Neural progenitor cell (in vitro differentiated cells): ENCODE data around the gene C2orf78. TPM values are rescaled to one million over a fixed set of nuclear protein-coding genes. Genes with fewer than 3 reads are reported as not detected.

ENCODE experiments used
- DNase-seq: peaks from one replicate; pipeline ENCODE4 v3.0.0-alpha.2; 2016; ENCODE audit warnings: low spot score
- H2AFZ ChIP-seq: fragments of 200-600 bp; sonication (generic); replicated peaks from 2 replicates; pipeline ENCODE4 v1.6.1; 2016; ENCODE audit warnings: antibody characterized with exemption
- H3F3A ChIP-seq: fragments of 200-600 bp; sonication (generic); 2 replicates; pipeline ENCODE4 v1.6.1; 2016; ENCODE audit warnings: antibody characterized with exemption, low read depth
- H3K27ac ChIP-seq: fragments of 200-600 bp; sonication (generic); 2 replicates; pipeline ENCODE4 v1.5.1; 2016; ENCODE audit warnings: mild to moderate bottlenecking
- H3K27me3 ChIP-seq: fragments of 200-600 bp; sonication (generic); 2 replicates; pipeline ENCODE4 v1.6.1; 2016; ENCODE audit warnings: mild to moderate bottlenecking, moderate library complexity
- H3K36me3 ChIP-seq: fragments of 200-600 bp; sonication (generic); 2 replicates; pipeline ENCODE4 v1.5.1; 2016
- H3K4me1 ChIP-seq: fragments of 200-600 bp; sonication (generic); 2 replicates; pipeline ENCODE4 v1.6.1; 2016; ENCODE audit warnings: mixed run types
- H3K4me2 ChIP-seq: fragments of 200-600 bp; sonication (generic); 2 replicates; pipeline ENCODE4 v1.6.1; 2016
- H3K4me3 ChIP-seq: fragments of 200-600 bp; sonication (generic); 2 replicates; pipeline ENCODE4 v1.5.1; 2016
- H3K79me2 ChIP-seq: fragments of 200-600 bp; sonication (generic); 2 replicates; pipeline ENCODE4 v1.6.1; 2016; ENCODE audit warnings: low read depth
- H3K9ac ChIP-seq: fragments of 200-600 bp; sonication (generic); 2 replicates; pipeline ENCODE4 v1.6.1; 2016
- H3K9me3 ChIP-seq: fragments of 200-600 bp; sonication (generic); 2 replicates; pipeline ENCODE4 v1.5.1; 2016; ENCODE audit warnings: low read depth
- H4K20me1 ChIP-seq: fragments of 200-600 bp; sonication (generic); 2 replicates; pipeline ENCODE4 v1.6.1; 2016; ENCODE audit warnings: low read depth
- H3K27ac Mint-ChIP-seq: 3 replicates; pipeline ENCODE4 v1.8.0; 2021; ENCODE audit warnings: mixed read lengths
- H3K27me3 Mint-ChIP-seq: 2 replicates; pipeline ENCODE4 v1.8.0; 2022; ENCODE audit warnings: low read depth, mild to moderate bottlenecking, inconsistent platforms, moderate library complexity, mixed read lengths; ENCODE audit not compliant: insufficient read depth
- H3K36me3 Mint-ChIP-seq: 3 replicates; pipeline ENCODE4 v1.8.0; 2021; ENCODE audit warnings: mixed read lengths
- H3K4me1 Mint-ChIP-seq: 3 replicates; pipeline ENCODE4 v1.8.0; 2021; ENCODE audit warnings: mixed read lengths
- H3K4me3 Mint-ChIP-seq: 3 replicates; pipeline ENCODE4 v1.8.0; 2021; ENCODE audit warnings: mild to moderate bottlenecking, moderate library complexity, mixed read lengths
- H3K9me3 Mint-ChIP-seq: 3 replicates; pipeline ENCODE4 v1.8.0; 2020; ENCODE audit warnings: mixed read lengths
- CTCF ChIP-seq: fragments of 200-600 bp; sonication (generic); IDR thresholded peaks from 2 replicates; pipeline ENCODE4 v1.5.1; 2017; ENCODE audit warnings: antibody characterized with exemption, mild to moderate bottlenecking
- EZH2 ChIP-seq: fragments of 200-600 bp; sonication (generic); IDR thresholded peaks from 2 replicates; pipeline ENCODE4 v1.6.1; 2017; ENCODE audit warnings: antibody characterized with exemption, mild to moderate bottlenecking, moderate library complexity
- EZH2phosphoT487 ChIP-seq: fragments of 200-600 bp; sonication (generic); IDR thresholded peaks from 2 replicates; pipeline ENCODE4 v1.6.1; 2017; ENCODE audit warnings: antibody characterized with exemption
- total RNA-seq: library from RNA; depleted of rRNA; stranded (reverse); fragments of >200 nt; gene quantifications from 2 replicates; pipeline ENCODE4 v1.2.3, GENCODE V29; 2015; ENCODE audit warnings: low replicate concordance

C2orf78 gene
- total RNA-seq, 1 donor from 2014 or later: 0.21 TPM

- no peak overlapping the region for H3K4me2 ChIP-seq
- H3K27me3 ChIP-seq: peaks cover 52% of the 10 kb centered on the region
- peaks cover 9% of the 10 kb centered on the region for H3F3A ChIP-seq
- no peak overlapping the region for H3K27ac ChIP-seq
- peaks cover 8% of the 10 kb centered on the region for H3K4me1 ChIP-seq
- H4K20me1 ChIP-seq: peaks cover 3% of the 10 kb centered on the region
- H3K79me2 ChIP-seq: peaks cover 20% of the 10 kb centered on the region
- H3K4me3 Mint-ChIP-seq: no peak overlapping the region
- H2AFZ ChIP-seq: no peak overlapping the region
- no peak overlapping the region for H3K27ac Mint-ChIP-seq
- TF ChIP-seq EZH2 (no peak), CTCF (no peak), EZH2phosphoT487 (no peak)
- H3K36me3 ChIP-seq: no peaks in the 10 kb centered on the region
- H3K9ac ChIP-seq: no peak overlapping the region
- peaks cover 7% of the 10 kb centered on the region for H3K36me3 Mint-ChIP-seq
- H3K9me3 ChIP-seq: no peaks in the 10 kb centered on the region
- H3K9me3 Mint-ChIP-seq: peaks cover 8% of the 10 kb centered on the region
- no peaks in the 10 kb centered on the region for H3K27me3 Mint-ChIP-seq
- no peak for DNase-seq
- H3K4me1 Mint-ChIP-seq: peaks cover 12% of the 10 kb centered on the region
- no peak overlapping the region for H3K4me3 ChIP-seq
Measured at GRCh38 chr2:73739101-73739500, 44.9 kb upstream of the C2orf78 start.

GRCh38 chr2:73740767-73741166 lies 43.2 kb upstream of the C2orf78 start:
- Mint-ChIP-seq H3K4me1 (peaks cover 11% of the 10 kb centered on the region), H3K9me3 (peaks cover 8% of the 10 kb centered on the region), H3K4me3 (no peak overlapping the region), H3K27ac (no peak overlapping the region), H3K27me3 (no peaks in the 10 kb centered on the region), H3K36me3 (peaks cover 7% of the 10 kb centered on the region)
- Histone ChIP-seq H2AFZ (no peak overlapping the region), H3K36me3 (no peaks in the 10 kb centered on the region), H3K4me1 (peaks cover 6% of the 10 kb centered on the region), H3K4me3 (no peak overlapping the region), H3K27ac (no peak overlapping the region), H4K20me1 (no peaks in the 10 kb centered on the region), H3K9ac (no peak overlapping the region), H3K4me2 (no peak overlapping the region), H3K79me2 (peaks cover 11% of the 10 kb centered on the region), H3K9me3 (no peaks in the 10 kb centered on the region), H3F3A (peaks cover 9% of the 10 kb centered on the region), H3K27me3 (peaks cover 52% of the 10 kb centered on the region)
- TF ChIP-seq EZH2phosphoT487: no peak
- TF ChIP-seq EZH2: no peak
- no peak for TF ChIP-seq CTCF
- no peak for DNase-seq

- Mint-ChIP-seq H3K36me3 (peaks cover 2% of the 10 kb centered on the region), H3K4me1 (no peaks in the 10 kb centered on the region), H3K9me3 (no peaks in the 10 kb centered on the region), H3K27me3 (no peaks in the 10 kb centered on the region), H3K27ac (no peak overlapping the region), H3K4me3 (no peak overlapping the region)
- Histone ChIP-seq H4K20me1 (no peaks in the 10 kb centered on the region), H2AFZ (no peak overlapping the region), H3K27ac (no peak overlapping the region), H3K4me2 (no peak overlapping the region), H3K36me3 (no peaks in the 10 kb centered on the region), H3K9me3 (no peaks in the 10 kb centered on the region), H3K4me3 (no peak overlapping the region), H3K27me3 (peaks cover 18% of the 10 kb centered on the region), H3K9ac (no peak overlapping the region), H3K79me2 (no peaks in the 10 kb centered on the region), H3F3A (no peaks in the 10 kb centered on the region), H3K4me1 (no peaks in the 10 kb centered on the region)
- TF ChIP-seq EZH2phosphoT487 (no peak), CTCF (no peak), EZH2 (no peak)
- no peak for DNase-seq
Measured at GRCh38 chr2:73746015-73746876, 37.7 kb upstream of the C2orf78 start.
